NCI-H146 treated with DMSO at 0.1 percent for 48 hours (cell line): Measurements from ENCODE around the gene RALBP1.
A peak's percentile ranks its signal among the peaks of the same experiment; 100 is the strongest.

Experiments used
- DNase-seq: peaks from one replicate; lab custom pipeline; 2025; ENCODE audit not compliant: unreplicated experiment; lab: John Stamatoyannopoulos, UW

RALBP1 gene

DNA sequence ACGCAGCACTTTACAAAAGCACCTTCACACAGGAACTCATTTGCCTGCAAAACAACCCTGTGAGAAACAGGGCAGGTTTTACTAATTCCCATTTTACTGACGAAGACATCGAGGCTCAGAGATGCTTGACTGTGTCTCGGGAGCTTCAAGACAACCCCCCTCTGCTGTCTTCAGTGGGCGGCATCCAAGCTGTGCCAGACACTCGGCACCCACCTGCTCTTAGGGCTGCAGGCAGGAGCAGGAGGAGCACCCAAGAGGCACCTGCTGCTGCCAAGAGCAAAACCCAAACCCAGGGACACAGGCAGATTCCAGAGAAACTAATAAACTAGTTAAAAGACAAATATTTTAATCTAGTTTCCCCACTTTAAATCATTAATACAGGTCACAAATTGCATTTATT is 71.2 kb downstream of the RALBP1 start:
- no peak for DNase-seq

DNA sequence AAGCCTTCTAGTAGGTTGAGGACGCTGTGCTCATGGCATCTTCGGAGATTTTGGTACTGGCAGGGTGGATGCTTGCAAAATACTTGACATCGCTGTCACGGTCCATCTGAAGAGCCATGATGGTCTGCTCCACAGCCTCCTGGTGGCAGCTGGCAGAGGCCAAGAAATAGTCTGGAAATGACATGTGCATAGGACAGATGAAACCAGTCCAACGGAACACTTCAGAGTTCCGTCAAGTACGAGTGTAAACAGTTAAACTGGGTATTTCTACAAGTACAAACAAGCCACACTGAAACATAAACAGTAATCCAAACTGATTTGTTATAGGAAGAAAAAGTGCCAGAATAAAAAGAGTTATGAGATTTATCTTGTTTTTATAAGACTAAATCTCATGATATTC is 72.5 kb downstream of the RALBP1 start:
- no peak for DNase-seq

DNA sequence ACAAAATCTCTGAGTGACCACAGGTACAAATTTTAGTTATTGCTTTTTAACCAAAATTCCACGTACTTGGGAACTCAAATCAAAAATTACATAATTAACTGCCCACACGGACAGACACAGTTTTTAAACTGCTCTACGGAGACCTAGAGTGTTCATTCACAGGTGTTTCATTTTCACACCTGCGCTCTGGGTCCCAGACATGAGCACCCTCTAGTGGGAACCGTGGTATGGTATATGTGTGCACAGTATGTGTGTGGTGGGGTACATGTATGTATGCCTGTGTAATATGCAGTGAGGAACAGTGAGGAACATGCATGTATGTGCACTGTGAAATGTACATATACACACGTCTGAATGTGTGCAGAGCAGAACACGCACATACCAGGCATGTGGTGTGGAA is 74.1 kb downstream of the RALBP1 start:
- no peak for DNase-seq

DNA sequence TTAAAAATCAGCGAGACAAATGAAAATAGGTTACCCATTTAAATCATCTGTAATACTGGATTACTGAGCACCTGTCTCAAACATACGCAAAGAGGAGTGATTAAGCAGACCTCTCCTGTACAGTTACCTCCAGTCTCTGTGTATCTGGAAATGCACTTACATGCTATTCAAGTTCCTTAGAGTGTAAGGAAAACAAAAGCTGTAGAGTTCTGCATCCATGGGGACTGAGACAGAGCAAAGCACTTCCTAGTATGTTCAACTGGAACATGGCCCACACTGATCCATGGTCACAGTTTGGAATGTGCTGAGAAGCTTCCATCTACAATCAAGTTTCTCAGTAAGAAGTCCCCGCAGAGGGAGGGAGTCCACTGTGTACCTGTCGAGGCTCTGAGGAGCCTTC is 75.1 kb downstream of the RALBP1 start:
- no peak for DNase-seq

DNA sequence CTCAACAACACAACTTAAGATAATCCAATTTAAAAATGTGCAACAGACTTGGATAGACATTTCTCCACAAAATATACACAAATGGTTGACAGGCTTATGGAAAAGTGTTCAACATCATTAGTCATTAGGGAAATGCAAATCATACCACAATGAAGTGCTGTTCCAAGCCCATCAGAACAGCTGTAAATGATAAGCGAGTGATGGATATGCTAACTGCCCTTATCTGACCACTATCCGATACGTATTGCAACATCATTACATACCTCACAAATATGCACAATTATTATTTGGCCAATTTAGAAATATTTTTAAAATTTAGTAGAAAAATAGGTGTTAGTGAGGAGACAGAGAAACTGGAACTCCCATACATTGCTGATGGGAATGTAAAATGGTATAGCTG is 76.9 kb downstream of the RALBP1 start:
- no peak for DNase-seq

DNA sequence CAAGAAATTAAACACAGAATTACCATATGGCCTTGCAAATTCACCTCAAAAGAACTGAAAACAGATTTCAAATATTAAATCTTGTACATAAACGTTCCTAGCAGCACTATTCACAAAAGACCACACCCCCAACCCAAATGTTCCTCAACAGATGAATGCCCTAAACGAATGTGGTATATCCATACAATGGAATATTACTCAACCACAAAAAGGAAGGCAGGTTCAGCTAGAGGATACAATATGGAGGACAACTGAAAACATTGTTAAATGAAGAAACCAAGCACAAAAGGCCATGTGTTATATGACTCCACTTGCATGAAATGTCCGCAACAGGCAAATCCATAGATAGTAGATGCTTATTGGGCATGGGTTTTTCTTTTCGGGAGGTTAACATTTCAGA is 77.3 kb downstream of the RALBP1 start:
- DNase-seq: no peak

DNA sequence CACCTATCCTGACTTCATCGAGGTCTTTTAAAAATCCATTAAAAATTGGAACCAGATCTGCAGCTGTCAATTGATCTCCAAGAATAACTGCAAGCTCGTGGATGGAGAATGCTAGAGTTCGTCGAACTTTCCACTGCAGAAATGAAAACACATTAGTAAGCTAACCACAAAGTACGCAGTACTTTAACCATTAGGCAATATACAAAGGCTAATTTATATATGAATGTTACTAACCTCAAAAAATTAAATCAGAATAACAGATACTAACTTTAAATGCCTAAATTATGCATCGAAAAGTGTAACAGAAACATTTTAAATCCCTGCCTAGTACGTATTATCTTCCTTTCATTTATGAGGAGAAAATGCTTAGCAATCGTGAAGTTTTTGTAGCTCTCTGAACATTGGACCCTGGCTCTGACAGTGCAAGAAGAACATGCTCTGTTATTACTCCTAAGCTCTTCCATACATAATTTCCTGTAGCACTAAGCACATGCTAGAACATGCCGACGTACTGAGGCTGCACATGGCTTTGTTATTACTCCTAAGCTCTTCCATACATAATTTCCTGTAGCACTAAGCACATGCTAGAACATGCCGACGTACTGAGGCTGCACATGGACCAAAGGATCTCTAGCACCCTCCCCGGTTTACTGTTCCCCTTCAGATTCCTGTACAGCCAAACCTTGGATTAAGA is 82.1 kb downstream of the RALBP1 start:
- DNase-seq: no peak

DNA sequence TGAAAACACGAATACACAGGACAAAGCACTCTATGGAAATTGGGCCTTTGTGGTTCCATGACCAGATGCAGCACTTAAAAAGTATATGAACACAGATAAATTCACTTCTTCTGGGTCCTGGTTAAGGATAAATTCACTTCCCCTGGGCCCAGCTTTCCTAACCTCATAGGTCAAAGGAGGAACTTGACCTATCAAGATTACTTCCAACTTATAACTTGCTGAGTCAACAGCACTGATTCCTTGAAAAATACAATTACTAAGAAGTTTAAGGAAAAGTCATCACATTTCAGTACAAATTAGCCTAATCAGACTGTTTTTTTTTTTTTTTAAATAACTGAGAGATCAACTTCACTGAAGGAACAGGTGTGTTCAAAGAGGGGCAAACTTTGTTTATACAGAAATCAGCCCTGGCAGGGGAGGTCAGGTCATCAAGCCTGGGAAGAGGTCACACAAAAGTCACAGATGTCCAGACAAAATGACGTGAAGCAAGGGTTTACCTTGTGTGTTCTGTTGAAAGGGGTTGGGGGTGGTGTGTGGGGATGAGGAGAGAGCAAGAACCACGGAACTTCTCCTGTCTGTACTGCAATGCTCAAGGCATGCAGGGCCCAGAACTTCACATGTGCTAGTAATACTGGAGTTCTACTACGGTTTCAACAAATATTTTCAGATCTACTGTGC is 83.2 kb downstream of the RALBP1 start:
- DNase-seq: no peak

DNA sequence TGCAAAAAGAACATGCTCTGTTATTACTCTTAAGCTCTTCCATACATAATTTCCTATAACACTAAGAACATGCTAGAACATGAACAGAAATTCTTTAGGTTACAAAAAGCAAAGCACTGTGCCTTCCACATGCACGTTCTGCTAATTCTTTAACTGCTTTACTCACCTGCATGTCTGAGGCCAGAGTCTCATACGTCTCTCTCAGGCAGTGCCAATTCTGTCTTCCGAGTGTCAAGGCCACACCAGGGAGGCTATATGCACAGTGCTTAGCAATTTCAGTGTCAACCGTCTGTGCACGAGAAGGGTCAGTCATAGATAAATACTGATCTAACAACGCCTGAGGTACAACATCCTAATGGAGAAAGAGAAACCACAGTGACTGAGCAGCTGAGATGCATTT is 83.9 kb downstream of the RALBP1 start:
- DNase-seq: no peak

DNA sequence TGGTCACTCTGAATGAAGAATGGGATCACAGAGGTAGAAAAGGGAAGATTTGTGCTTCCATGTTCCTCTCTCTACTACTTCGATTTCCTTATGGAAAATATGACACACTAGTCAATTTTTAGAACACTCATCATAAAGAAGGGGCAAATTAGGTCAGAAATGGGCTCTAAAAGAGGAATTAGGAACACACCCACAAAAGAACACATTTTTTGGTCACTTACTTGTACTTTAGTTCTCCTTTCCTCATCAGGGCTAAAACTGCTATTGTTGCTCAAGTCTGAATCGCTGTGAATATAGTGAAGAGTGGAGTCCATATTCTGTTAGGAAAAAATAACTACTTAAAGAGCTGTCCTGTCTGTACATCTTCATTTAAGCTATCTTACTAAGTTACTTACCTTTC is 86.4 kb downstream of the RALBP1 start:
- DNase-seq: no peak

DNA sequence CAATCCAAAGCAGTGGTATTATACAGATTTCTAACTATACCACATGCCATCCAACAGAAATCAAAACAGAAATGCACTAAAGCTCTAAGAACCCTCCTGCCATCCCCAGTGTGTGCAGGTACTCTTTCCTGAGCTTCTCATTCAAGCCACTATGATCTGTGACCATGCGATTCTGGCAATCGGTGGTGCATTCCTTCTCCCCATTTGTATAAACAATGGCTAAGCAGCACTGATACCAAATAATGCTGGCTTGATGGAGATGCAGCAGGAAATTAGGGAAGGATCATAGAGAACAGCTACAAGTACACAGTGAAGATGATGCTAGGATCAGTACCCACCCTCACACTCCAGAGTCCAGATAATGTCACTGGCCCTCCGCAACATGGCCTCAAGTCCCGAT is 87.3 kb downstream of the RALBP1 start:
- no peak for DNase-seq

DNA sequence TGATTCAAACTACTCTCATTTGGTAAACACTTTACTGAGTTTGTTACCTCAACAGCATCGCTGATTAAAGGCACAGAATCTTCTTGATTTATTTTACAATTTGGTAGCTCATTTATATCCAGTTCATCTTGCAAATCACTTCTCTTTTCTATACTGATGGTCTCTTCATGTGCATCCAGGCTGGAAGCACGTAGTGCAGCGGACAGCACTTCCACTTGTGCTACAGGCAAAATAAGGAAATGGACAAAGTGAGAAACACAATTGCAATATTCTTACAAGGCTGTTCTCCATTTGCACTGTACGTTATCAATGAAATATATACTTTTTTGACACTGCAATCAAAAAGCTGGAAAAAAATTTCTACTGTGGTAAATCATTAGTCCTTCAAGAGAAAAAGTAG is 88.0 kb downstream of the RALBP1 start:
- DNase-seq: no peak

DNA sequence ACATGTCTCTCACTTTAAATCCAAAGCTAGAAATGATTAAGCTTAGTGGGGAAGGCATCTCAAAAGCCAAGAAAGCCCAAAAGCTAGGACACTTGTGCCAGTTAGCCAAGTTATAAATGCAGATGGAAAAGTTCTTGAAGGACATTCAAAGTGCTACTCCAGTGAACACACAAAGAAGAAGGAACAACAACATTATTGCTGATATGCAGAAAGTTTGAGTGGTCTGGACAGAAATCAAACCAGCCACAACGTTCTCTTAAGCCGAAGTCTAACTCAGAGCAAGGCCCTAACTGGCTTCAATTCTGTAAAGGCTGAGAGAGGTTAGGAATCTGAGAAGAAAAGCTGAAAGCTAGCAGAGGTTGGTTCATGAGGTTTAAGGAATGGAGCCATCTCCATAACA is 90.1 kb downstream of the RALBP1 start:
- DNase-seq: no peak

DNA sequence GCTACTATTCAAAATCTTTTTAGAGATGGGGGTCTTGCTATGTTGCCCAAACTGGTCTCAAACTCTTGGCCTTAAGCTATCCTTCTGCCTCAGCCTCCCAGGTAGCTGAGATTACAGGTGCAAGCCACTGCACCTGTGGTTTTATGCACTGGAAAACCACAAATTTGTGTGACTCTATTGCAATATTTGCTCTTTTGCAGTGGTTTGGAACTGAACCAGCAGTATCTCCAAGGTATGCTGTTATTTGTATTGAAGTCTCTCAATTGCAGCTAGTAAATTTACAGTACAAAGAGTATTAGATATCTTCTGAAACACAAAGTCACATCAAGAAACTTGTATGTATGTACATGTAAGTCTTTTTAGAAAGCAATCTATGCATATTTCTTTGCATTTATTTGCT is 92.9 kb downstream of the RALBP1 start:
- DNase-seq: no peak

DNA sequence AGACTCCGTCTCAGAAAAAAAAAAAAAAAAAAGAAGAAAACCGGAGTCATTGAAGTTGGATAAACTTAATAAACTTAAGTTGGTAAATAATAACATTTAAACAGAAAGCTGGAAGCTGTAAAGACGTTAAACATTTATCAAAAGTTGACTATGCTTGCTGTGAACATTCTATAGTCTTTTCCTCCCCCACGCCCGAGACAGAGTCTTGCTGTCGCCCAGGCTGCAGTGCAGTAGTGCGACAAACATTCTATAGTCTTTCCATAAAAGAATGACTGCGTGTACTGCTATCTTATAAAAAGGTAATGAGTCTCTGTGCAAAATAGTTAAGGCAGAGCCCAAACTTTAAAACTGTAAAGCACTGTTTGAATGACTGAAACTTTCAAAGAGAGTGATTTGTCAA is 93.9 kb downstream of the RALBP1 start:
- DNase-seq: no peak

DNA sequence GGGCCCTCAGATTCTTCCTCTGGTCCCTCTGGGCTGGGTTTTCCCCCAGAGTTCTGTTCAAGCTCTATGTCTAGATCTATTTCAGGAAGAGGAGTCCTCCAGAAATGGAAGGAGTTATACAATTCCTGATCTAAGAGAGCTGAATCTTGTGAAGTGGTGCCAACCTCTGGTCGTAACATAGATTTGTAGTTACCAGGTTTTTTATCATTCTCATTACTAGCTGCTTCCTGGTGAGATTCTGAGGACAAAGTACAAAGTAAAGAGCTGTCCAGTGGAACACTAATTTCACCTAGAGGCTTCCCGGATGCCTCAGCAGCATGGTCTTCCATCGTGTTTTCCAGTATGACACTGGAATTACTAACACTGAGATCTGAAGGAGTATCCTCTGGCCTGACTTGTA is 94.9 kb downstream of the RALBP1 start:
- DNase-seq: no peak

DNA sequence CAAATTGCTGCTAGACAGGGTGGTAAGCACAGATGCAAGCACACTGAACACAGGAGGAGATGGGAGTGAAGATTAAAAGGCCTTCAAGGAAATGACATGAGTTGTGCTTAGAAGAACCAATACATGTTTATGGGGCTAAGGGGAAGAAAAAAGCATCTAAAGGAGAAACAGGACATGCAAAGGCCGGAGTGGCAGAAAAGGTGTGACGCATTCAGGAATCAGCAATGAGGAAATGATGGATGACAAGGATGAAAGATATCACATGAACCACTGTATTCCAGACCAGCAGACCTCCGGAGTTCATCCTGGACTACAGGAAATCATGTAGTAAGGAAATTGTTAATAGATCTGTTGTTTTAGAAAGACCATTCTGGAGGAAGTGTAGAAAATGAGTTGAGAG is 96.2 kb downstream of the RALBP1 start:
- DNase-seq: no peak

DNA sequence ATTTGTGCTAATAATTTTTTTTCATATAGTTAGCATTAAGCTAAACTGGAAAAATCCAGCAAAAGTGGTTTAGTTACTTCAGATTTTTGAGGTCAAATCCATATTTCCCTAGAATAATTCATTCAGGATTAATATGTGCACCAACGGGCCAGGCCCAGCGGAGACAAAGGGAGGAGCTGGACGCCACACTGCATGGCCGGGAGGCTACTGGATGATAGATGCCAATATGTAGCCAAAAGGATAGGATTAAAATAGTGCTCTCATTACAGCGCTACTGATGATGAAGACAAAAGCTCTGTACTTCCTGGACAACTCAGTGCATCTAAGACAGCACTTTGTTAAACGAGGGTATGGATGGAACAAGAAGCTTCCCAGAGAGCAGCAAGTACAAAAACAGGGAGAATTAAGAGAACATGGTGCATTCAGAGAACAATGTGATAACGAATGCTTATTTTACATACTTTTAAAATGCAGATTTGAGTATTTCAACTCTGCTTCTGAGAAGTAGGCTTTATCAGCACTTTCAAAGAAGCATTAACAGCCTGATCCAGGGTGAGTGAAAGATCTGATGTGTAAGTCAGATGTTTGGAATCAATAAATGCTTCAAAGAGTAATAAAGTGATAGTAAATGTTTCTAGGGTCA is 99.3 kb downstream of the RALBP1 start:
- DNase-seq: no peak

DNA sequence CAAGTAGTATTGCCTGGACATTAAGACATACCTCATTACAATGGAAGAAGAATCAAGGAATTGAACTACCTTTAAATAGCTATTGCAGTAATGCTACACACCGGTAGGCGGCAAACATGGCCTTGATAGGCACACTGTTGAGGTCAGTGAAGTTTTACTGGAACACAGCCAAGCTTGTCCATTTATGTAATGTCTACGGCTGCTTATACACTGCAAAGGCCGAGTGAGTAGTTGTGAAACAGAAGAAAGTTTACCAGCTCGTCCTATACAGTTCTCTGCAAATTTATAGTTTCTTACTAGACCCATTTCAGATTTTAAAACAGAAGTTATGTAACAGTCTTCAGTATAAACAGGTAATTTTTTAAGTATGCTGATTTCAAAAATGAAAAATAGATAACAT is 100.2 kb downstream of the RALBP1 start:
- DNase-seq: peak; percentile 85

DNA sequence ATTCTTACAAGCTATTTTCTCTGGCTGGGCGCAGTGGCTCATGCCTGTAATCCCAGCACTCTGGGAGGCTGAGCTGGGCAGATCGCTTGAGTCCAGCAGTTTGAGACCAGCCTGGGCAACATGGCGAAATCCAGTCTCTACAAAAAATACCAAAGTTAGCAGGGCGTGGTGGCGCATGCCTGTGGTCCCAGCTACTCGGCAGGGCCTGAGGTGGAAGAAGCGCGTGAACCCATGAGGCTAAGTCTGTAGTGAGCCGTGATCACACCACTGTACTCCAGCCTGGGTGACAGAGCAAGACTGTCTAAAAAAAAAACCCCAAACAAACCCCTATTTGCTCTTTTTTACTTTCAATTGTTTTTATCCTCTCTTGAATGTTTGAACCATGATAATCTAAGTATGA is 102.0 kb downstream of the RALBP1 start:
- DNase-seq: no peak

DNA sequence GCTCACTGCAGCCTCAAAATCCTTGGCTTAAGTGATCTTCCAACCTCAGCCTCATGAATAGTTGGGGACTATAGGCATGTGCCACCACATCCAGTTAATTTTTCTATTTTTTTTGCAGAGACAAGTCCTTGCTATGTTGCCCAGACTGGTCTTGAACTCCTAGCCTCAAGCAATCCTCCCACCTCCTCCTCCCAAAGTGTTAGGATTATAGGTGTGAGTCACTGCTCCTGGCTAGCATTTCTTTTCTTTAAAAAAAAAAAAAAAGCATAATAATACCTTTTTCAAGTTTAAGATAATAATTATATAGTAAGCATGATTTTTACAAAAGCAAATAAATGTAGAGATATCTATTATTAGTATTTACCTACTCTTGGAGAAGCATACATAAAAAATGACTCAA is 103.0 kb downstream of the RALBP1 start:
- no peak for DNase-seq

DNA sequence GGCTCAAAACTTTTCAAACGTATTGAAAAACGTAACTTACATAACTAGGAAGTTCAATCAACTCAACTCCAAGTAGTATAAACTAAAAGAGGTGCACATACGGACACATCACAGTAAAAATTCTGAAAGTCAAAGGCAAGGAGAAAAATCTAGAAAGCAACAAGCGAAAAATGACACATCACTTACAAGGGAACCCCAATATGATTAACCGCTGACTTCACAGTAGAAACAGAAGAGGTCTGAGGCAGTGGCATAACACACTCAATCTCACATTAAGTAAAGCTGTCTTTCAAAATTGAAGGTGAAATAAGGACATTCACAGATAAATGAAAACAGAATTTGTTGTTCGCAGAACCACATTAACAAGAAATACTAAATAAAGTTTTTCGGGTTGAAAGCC is 106.4 kb downstream of the RALBP1 start:
- no peak for DNase-seq

DNA sequence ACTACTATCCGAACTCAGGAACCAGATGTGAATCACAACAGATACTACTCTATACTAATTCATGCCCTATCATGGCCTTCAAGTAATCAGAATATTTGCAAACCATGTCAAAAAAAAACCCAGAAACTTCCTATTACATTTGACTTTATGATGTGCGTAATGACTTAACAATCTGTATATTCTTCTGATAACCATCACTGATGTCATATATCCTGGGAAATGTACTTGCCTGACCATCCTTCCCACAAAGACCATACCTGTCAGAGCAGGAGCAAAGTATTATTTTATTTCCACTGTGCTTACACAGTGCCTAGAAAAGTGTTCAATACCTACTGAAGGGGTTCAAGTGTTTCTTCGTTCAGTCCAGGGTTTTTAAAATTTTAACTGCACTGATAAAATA is 111.5 kb downstream of the RALBP1 start:
- no peak for DNase-seq
